ENCODE measurements around the gene ADGRE1.
A peak's percentile ranks its signal among the peaks of the same experiment; 100 is the strongest.

The ADGRE1 gene

GRCh38 chr19:6963244-6963852 is 76.0 kb downstream of the ADGRE1 start:
- no peak for DNase-seq

- DNase-seq: peak; percentile 3
Observed at GRCh38 chr19:6963937-6964336, 76.6 kb downstream of the ADGRE1 start.

- DNase-seq: no peak
Observed at GRCh38 chr19:6967967-6968366, 80.6 kb downstream of the ADGRE1 start.

- DNase-seq: no peak
Observed at GRCh38 chr19:6969490-6969889, 82.1 kb downstream of the ADGRE1 start.

- DNase-seq: no peak
Observed at GRCh38 chr19:6970021-6970420, 82.6 kb downstream of the ADGRE1 start.

GRCh38 chr19:6970443-6970842 is 83.1 kb downstream of the ADGRE1 start:
- peak; percentile 18 for DNase-seq

GRCh38 chr19:6971366-6971765 is 84.0 kb downstream of the ADGRE1 start:
- DNase-seq: no peak

GRCh38 chr19:6976197-6976596 is 88.8 kb downstream of the ADGRE1 start:
- no peak for DNase-seq

- no peak for DNase-seq
Observed at GRCh38 chr19:6979399-6979798, 92.0 kb downstream of the ADGRE1 start.

- DNase-seq: no peak
Observed at GRCh38 chr19:6983448-6983847, 96.1 kb downstream of the ADGRE1 start.

GRCh38 chr19:6987850-6988249 is 100.5 kb downstream of the ADGRE1 start:
- DNase-seq: no peak

GRCh38 chr19:6988257-6988656 is 100.9 kb downstream of the ADGRE1 start:
- DNase-seq: no peak

Measured in NCI-H82 (cell line).